ENCODE measurements around the gene OFD1.

The OFD1 gene

DNA sequence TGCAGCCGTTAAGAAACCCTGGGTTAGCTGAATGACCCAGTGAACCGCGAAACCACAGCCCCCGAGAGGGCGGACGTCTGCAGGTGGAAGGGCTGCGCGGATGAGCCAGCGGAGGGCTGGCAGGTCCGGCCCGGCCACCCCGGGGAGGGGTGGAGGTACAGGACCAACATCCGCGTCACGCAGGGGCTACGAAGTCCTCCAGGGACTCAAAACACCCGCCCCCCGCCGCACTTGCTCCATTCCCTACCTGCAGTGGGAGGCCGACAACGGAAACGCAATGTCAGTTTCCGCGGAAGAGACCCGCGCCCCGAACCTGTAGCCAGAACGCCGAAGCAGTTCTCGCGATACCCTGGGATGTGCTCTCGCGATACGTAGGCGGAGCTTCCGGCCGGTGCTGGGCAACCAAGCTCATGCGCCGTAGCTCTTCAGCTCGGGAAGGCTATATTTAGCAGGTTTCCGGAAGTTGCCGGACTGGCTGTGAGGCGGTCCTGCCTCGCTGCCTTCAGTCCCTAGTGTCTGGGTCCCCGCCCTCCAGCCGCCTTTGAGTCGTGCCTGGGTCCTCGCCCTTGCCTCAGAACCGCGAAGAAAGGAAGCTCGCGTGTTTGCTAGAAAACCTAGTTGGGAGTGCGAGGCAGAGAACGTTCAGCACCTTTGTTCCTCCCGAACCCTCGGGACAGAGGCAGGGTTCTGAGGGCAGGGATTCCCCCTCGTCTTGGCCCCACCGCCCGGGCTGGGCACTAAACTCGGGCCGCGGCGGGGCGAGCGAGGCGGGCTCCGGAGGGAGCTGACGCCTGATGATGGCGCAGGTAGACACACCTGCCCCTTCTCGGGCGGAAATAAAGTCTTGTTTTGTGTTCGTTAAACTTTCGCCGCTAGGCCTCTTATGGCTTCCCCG is at the start of gene OFD1, which contains the start of gene TRAPPC2 (continued):
- TF ChIP-seq, protein P1, sequence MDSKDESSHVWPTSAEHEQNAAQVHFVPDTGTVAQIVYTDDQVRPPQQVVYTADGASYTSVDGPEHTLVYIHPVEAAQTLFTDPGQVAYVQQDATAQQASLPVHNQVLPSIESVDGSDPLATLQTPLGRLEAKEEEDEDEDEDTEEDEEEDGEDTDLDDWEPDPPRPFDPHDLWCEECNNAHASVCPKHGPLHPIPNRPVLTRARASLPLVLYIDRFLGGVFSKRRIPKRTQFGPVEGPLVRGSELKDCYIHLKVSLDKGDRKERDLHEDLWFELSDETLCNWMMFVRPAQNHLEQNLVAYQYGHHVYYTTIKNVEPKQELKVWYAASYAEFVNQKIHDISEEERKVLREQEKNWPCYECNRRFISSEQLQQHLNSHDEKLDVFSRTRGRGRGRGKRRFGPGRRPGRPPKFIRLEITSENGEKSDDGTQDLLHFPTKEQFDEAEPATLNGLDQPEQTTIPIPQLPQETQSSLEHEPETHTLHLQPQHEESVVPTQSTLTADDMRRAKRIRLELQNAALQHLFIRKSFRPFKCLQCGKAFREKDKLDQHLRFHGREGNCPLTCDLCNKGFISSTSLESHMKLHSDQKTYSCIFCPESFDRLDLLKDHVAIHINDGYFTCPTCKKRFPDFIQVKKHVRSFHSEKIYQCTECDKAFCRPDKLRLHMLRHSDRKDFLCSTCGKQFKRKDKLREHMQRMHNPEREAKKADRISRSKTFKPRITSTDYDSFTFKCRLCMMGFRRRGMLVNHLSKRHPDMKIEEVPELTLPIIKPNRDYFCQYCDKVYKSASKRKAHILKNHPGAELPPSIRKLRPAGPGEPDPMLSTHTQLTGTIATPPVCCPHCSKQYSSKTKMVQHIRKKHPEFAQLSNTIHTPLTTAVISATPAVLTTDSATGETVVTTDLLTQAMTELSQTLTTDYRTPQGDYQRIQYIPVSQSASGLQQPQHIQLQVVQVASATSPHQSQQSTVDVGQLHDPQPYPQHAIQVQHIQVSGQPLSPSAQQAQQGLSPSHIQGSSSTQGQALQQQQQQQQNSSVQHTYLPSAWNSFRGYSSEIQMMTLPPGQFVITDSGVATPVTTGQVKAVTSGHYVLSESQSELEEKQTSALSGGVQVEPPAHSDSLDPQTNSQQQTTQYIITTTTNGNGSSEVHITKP (tag by site-specific recombination; IDR thresholded peaks at IDR 0.05) = peak; percentile 92
- peak; percentile 67; the same call in 1 of the 2 replicates for TF ChIP-seq ZFP69B (tag by site-specific recombination; IDR thresholded peaks at IDR 0.05)

DNA sequence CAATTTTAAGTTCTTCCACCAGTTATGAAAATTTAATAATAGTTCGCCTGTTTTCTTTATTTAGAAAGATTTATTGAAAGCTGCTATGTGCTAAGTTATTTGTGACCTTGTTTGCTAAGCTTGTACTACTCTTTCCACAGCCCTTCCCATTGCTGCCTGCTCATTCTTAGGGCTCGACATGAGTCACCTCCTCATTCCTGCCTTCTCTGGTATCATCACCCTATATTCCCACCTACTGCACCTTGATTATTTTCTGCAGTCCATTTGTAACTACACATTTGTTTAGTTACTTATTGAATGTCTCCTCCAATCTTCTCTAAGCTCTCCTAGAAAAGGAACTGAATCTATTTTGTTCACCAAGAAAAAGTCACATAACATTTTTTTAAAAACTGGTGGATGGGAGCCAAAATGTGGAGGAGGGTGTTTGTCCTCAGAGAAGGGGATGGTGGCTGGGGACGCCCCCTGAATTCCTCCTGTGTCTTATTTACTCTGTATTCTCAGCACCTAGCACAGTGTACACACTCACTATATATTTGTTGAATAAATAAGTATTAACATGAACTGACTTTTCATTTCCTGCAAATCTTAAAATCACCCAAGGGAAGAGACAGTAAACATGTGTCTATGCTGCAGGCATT is 49.3 kb upstream of the OFD1 start:
- peaks cover 13% of the 10 kb centered on the region for H3K4me1 ChIP-seq (ENCODE audit: control insufficient read depth, insufficient read depth, low read length)
- ChIA-PET POLR2A (no interaction called here), CTCF (interaction anchor here (0.8 to 0.9 kb wide), 2 partner anchors 18 to 48 kb away, joined by 3 read pairs; no protein-coding TSS in a partner anchor)
- H3K36me3 ChIP-seq (ENCODE audit: control insufficient read depth in 2 of 2, insufficient read depth in 1 of 2, low read length in 2 of 2) = no peaks in the 10 kb centered on the region
- TF ChIP-seq, protein P2, sequence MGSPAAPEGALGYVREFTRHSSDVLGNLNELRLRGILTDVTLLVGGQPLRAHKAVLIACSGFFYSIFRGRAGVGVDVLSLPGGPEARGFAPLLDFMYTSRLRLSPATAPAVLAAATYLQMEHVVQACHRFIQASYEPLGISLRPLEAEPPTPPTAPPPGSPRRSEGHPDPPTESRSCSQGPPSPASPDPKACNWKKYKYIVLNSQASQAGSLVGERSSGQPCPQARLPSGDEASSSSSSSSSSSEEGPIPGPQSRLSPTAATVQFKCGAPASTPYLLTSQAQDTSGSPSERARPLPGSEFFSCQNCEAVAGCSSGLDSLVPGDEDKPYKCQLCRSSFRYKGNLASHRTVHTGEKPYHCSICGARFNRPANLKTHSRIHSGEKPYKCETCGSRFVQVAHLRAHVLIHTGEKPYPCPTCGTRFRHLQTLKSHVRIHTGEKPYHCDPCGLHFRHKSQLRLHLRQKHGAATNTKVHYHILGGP (tag by site-specific recombination; IDR thresholded peaks at IDR 0.05) = no peak
- TF ChIP-seq YY1 (tag by site-specific recombination; IDR thresholded peaks at IDR 0.05) = no peak
- TF ChIP-seq ZNF664 (tag by site-specific recombination; IDR thresholded peaks at IDR 0.05) = peak; percentile 63; the same call in 1 of the 2 replicates
- no peak for TF ChIP-seq ZNF585B (tag by site-specific recombination; IDR thresholded peaks at IDR 0.05)
- TF ChIP-seq ZFP37 (tag by site-specific recombination; IDR thresholded peaks at IDR 0.05) = no peak
- no peak for TF ChIP-seq ZNF121 (tag by site-specific recombination; IDR thresholded peaks at IDR 0.05)
- TF ChIP-seq ZNF529 (tag by site-specific recombination; IDR thresholded peaks at IDR 0.05; ENCODE audit: insufficient replicate concordance) = no peak
- no peak for TF ChIP-seq MEIS1 (CRISPR knock-in tag; IDR thresholded peaks at IDR 0.05; ENCODE audit: borderline replicate concordance)
- TF ChIP-seq ZNF654 (tag by site-specific recombination; IDR thresholded peaks at IDR 0.05; ENCODE audit: low read depth) = no peak
- TF ChIP-seq ZNF791 (tag by site-specific recombination; IDR thresholded peaks at IDR 0.05) = no peak
- TF ChIP-seq ZNF146 (tag by site-specific recombination; IDR thresholded peaks at IDR 0.05) = no peak
- no peak for TF ChIP-seq ZNF302 (tag by site-specific recombination; IDR thresholded peaks at IDR 0.05; ENCODE audit: low read depth)
- TF ChIP-seq ZSCAN30 (tag by site-specific recombination; IDR thresholded peaks at IDR 0.05) = no peak
- no peak for TF ChIP-seq ZNF239 (tag by site-specific recombination; IDR thresholded peaks at IDR 0.05)
- TF ChIP-seq ZNF391 (tag by site-specific recombination; IDR thresholded peaks at IDR 0.05; ENCODE audit: borderline replicate concordance, low read depth) = no peak
- peak; percentile 33 for TF ChIP-seq EGR2 (tag by site-specific recombination; IDR thresholded peaks at IDR 0.05; ENCODE audit: low read depth)
- TF ChIP-seq, protein P3, sequence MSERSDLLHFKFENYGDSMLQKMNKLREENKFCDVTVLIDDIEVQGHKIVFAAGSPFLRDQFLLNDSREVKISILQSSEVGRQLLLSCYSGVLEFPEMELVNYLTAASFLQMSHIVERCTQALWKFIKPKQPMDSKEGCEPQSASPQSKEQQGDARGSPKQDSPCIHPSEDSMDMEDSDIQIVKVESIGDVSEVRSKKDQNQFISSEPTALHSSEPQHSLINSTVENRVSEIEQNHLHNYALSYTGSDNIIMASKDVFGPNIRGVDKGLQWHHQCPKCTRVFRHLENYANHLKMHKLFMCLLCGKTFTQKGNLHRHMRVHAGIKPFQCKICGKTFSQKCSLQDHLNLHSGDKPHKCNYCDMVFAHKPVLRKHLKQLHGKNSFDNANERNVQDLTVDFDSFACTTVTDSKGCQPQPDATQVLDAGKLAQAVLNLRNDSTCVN (tag by site-specific recombination; optimal IDR thresholded peaks at IDR 0.05) = no peak
- no peak for TF ChIP-seq ZNF792 (tag by site-specific recombination; IDR thresholded peaks at IDR 0.05)
- TF ChIP-seq, protein P1 (tag by site-specific recombination; IDR thresholded peaks at IDR 0.05) = no peak
- TF ChIP-seq ZNF626 (tag by site-specific recombination; IDR thresholded peaks at IDR 0.05) = no peak
- TF ChIP-seq RBAK (tag by site-specific recombination; IDR thresholded peaks at IDR 0.05) = no peak
- TF ChIP-seq ZFHX2 (tag by site-specific recombination; conservative IDR thresholded peaks at IDR 0.05) = peak; percentile 55; the same call in 1 of the 2 replicates
- no peaks in the 10 kb centered on the region for H3K9me3 ChIP-seq (ENCODE audit: control insufficient read depth, insufficient read depth, low read depth, low read length)
- no peak overlapping the region for H3K27ac ChIP-seq (ENCODE audit: extremely low read depth, low read depth, low read length)
- no peak overlapping the region for H3K4me3 ChIP-seq (ENCODE audit: low read depth, low read length)
